HEK293T (cell line): ENCODE data around the gene MYO5B.

Experiments used
- FOXK2 ChIP-seq: fragments of 450-650 bp; IDR thresholded peaks from 2 replicates; pipeline ENCODE4 v1.6.1; 2016; ENCODE audit warnings: mild to moderate bottlenecking
- FOXM1 ChIP-seq: fragments of 450-650 bp; IDR thresholded peaks from 2 replicates; pipeline ENCODE4 v1.6.1; 2017; ENCODE audit warnings: mild to moderate bottlenecking, borderline replicate concordance
- HDGF ChIP-seq: fragments of 450-650 bp; IDR thresholded peaks from 2 replicates; pipeline ENCODE4 v1.6.1; 2017; ENCODE audit warnings: antibody characterized with exemption, borderline replicate concordance
- NFRKB ChIP-seq: fragments of 450-650 bp; IDR thresholded peaks from 2 replicates; pipeline ENCODE4 v1.6.1; 2016; ENCODE audit warnings: mild to moderate bottlenecking, moderate library complexity
- SP1 ChIP-seq: fragments of 450-650 bp; IDR thresholded peaks from 2 replicates; pipeline ENCODE4 v1.6.1; 2017

DNA sequence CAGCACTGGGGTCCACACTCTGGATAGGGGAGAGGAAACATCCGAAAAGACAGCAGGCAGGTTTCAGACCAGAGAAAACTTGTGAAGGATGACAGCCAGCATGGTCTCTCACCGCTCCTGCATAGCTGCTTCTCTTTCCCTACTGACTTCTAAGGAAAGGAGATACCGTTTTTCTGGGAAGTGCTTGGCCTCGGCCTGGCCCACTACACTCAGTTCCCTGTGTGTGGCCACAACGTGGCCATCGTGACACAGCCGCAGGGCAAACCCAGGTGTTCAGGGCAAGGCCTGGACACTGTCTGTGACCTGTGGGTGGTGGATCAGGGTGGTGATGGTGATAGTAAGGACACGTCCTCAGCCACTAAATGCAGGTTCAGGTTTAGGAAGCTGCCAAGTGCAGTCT, 347.4 kb downstream of the MYO5B start:
- no peak for TF ChIP-seq HDGF
- no peak for TF ChIP-seq SP1
- TF ChIP-seq FOXK2, result no peak
- no peak for TF ChIP-seq FOXM1
- no peak for TF ChIP-seq NFRKB
